Activated T-cell treated with anti-CD3 and anti-CD28 coated beads for 1 hour (primary cell): ENCODE results near the gene ANK3.

Experiments used
- DNase-seq: peaks from one replicate; pipeline ENCODE4 v3.0.0-alpha.2; 2020; ENCODE audit warnings: low read depth

The ANK3 gene

DNA sequence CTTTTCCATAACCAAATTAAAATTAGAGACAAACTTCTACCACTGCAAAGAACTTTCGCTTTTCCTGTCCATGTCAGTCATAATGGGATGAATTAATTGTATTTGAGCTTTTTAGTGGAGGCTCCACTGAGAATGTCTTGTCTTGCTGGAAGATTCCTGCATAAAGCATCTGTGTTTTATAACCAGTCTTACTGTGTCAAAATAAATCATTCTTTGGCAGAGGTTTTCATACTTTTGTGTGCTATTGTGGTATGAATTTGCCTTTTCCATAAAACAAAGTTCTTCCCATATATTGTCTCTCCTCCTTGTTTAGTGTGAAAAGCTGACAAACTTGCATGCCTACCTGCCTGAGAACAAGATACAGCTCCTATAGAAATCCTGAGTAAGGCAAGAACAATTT, 358.5 kb downstream of the ANK3 start:
- no peak for DNase-seq

DNA sequence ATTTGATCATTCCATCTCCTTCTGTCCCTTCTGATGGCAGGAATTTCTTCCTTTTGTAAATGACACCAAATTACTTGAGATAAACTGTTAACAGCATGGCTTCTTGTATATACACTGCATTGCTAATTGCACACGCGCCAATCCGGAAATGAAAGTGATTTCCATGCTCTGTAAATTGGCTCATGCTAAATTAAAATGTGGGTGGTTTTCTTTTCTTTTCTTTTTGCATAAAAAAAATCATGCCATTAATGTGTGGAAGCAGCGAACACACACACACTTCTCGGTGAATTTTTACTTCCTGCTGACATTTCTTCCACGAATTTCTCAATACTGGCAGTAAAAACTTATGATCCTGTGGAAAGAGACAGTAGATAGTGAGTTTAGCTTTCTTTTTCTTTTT, 360.2 kb downstream of the ANK3 start:
- no peak for DNase-seq

DNA sequence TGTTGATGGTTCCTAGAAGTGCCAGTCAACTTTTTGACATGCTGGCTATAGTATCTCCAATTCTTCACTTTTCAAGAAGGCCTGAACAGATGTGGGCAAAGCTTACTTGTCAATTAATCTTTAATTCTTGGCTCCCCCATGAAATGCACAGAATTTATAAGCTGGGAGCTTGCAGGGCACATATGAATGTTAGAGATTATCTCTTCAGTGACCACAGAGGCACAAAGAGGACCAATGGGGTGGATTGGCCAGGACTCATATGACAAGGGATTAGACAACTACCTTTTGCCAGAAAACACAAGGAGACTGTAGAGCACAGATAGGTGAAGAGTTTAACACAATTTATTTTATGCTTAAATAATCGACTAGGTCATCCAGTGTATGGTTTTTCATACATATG, 361.6 kb downstream of the ANK3 start:
- no peak for DNase-seq

DNA sequence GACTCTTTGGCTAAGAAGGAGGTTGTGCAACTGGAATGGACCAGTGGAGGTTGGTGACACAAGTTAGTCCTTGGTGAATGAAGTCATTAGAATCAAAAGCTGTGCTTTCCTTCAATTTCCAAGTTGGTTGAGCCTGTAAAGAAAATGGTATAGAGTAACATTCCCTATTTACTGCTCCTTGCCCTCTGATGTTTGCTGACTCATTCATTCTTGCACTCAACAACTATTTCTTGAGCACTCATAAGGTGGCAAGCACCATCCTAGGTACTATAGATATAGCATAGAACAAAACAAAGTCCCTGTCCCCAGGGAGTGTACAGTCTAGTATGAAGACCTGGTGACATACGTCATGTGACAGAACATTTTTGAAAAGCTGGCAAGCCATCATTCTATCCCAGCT, 364.4 kb downstream of the ANK3 start:
- no peak for DNase-seq

GRCh38 chr10:60024506-60024905, 365.2 kb downstream of the ANK3 start:
- DNase-seq = no peak

- DNase-seq = no peak
Measured at GRCh38 chr10:60023155-60023877, 366.4 kb downstream of the ANK3 start.

GRCh38 chr10:60021361-60021760, 368.3 kb downstream of the ANK3 start:
- DNase-seq = no peak

GRCh38 chr10:60016794-60017193, 372.9 kb downstream of the ANK3 start:
- DNase-seq = no peak

GRCh38 chr10:60009710-60010383, 379.8 kb downstream of the ANK3 start:
- no peak for DNase-seq

DNA sequence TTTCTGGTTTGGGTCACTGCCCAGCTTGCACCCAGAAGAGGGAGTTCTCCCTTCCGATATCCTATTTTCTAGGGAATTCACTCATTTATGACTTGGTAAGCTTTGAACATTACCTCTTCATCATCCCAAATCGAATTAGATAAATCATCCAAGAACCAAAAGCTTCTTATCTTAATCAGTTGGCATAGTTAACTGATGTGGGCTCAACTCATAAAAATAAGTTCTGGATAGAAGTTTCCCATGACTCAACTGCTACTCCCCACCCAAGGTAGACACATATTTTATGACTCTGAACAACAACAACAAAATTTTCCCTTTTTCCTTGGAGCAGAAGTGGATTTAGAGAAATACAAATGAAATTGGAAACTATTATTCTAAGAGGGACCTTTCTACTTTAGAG, 380.4 kb downstream of the ANK3 start:
- no peak for DNase-seq

- no peak for DNase-seq
Measured at GRCh38 chr10:60008816-60009215, 380.9 kb downstream of the ANK3 start.

- DNase-seq = no peak
Measured at GRCh38 chr10:60006062-60006461, 383.6 kb downstream of the ANK3 start.

DNA sequence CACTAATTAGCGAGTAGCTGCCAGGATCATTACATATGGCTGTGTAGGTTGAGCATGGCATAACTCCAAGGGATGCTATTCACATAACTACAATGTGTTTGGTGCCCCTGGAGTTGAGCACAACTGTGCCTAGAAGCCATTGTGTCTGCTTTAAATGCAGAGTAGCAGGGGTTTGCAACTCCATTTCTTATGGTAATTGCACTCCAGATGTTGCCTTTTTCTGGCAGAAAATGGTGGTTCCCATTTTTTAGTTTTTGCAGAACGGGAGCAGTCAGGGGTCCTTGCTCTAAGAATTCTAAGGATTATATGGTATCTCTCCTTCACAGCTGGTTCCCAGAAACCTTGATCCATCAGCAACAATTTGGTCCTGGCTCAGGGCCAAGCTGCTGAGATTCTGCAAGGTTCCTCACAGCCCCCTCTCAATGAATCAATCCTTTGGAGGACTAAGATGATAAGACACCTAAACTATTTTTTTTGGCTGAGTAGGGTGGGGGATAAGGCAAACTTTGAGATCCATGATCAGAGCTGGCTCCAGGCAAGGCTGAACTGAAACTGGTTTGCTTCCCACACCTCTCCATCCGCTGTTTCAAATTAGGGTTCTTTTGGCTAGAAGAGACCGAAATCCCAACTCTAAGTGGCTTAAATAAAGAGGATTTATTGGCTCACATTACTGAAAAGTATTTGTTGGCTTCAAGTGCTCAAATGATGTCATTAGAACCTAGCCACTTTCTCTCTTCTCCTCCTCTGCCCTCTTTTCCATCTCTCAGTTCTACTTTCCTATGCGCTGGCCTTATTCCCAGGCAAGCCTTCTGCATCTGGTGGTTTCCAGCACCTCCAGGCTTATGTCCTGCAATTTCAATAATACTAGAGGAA, 385.8 kb downstream of the ANK3 start:
- no peak for DNase-seq

DNA sequence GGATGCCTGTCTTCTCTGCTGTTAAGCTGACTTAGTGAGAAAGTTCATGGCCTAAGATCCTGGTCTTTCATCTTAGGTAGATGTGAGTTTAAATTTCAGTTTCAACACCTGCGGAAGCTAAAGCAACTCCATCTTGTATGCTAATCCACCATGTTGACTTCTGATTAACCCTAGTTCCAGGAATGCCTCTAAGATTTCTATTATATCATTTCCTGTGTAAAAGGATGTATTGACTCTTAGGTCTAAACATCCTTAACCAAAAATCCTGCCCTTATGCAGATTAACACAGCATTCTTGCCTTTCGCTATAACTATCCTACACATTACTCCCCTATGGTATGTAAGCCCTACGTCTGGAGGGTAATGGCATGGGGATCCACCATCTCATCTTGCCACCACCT, 388.9 kb downstream of the ANK3 start:
- DNase-seq = no peak

GRCh38 chr10:59997827-59998525, 391.7 kb downstream of the ANK3 start:
- DNase-seq = no peak

- DNase-seq = no peak
Measured at GRCh38 chr10:59995862-59996261, 393.8 kb downstream of the ANK3 start.

GRCh38 chr10:59993931-59994330, 395.7 kb downstream of the ANK3 start:
- no peak for DNase-seq

DNA sequence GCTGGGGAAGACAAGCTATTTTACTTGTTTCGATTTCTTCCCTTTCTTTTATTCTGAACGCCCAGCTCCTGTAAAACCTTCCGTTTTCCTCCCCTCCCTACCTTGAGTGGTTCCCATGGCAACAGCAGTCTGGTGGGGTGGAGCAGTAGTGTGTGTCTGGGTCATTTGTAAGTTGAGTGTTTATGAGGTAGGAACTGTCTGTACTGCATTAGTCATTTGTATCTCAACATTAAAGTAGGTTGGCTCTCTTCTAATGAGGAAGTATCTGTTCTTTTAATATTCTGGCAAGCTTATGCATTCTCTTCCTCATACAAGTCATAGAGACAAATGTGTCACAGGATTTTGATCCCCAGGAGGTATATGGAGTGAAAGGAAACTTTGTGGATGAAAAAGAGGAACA, 398.0 kb downstream of the ANK3 start:
- DNase-seq = no peak

GRCh38 chr10:59991117-59991516, 398.6 kb downstream of the ANK3 start:
- no peak for DNase-seq

GRCh38 chr10:59985639-59986038, 404.0 kb downstream of the ANK3 start:
- DNase-seq = no peak

DNA sequence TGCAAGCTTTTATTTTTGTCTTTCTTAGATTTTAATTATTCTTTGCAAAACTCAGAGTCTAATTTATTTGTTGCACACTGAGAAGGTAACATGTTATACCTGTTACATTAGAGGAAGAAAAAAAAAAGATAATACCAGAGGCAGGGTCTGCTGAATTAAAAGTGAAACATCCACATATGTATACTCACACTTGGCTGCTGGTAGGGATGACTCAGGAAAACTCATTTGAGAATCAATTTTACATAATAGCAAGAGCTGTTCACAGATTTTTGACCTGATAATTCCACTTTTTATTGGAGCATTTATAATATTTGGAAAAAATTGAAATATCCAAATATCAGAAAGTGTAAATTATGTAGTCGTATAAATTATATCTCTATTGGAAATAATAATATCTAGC, 405.3 kb downstream of the ANK3 start:
- DNase-seq = no peak

DNA sequence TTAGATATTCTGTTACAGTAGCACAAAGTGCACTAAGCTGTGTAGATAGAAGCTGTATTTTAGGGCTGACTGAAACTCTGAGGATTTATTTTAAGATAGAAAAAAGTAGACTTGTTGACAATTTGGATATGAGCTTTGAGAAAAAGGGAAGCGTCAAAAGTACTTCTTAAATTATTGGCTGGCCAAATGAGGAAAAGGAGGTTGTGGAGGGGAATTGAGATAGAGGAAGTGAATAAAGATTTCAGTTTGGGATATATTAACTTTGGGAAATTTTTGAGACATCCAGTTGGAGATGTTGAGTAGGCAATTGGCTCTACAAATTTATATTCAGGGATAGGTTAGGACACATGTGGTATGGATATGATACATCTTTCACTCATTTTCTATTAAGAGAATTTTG, 409.3 kb downstream of the ANK3 start:
- DNase-seq = no peak
